A549 (cell line): ENCODE results near the gene ATP8A2.

Experiments used
- BHLHE40 ChIP-seq: IDR thresholded peaks from 2 replicates; pipeline ENCODE4 v1.6.1; 2012; ENCODE audit warnings: low read depth, low read length, inconsistent platforms
- CTCF ChIP-seq: fragments of >200 bp; sonication (Bioruptor Twin); formaldehyde crosslinking; IDR thresholded peaks from 3 replicates; pipeline ENCODE4 v1.5.1; 2016
- EHMT2 ChIP-seq: fragments of 200-600 bp; sonication (generic); IDR thresholded peaks from 2 replicates; pipeline ENCODE4 v1.6.1; 2016; ENCODE audit warnings: antibody characterized with exemption, low read depth, mild to moderate bottlenecking, moderate library complexity
- EP300 ChIP-seq, 2 experiments: fragments of >200 bp; sonication (Bioruptor Twin); formaldehyde crosslinking; IDR thresholded peaks; 2 replicates in 1 of 2; 3 replicates in 1 of 2; pipeline ENCODE4 v1.6.1; 2016 to 2017
- JUN ChIP-seq, 2 experiments: fragments of >200 bp; sonication (Bioruptor Twin); formaldehyde crosslinking; IDR thresholded peaks; 2 replicates in 1 of 2; 3 replicates in 1 of 2; pipeline ENCODE4 v1.6.1; 2016 to 2017
- MYC ChIP-seq: IDR thresholded peaks from 2 replicates; pipeline ENCODE4 v1.6.1; 2012; ENCODE audit warnings: mild to moderate bottlenecking, inconsistent platforms, low read length, improper control_type of control experiment, borderline replicate concordance
- POLR2A ChIP-seq: IDR thresholded peaks from 2 replicates; pipeline ENCODE4 v1.6.1; 2012; ENCODE audit warnings: mild to moderate bottlenecking, low read length
- REST ChIP-seq: fragments of 200-600 bp; sonication (generic); IDR thresholded peaks from 2 replicates; pipeline ENCODE4 v1.6.1; 2016; ENCODE audit warnings: antibody characterized with exemption, mild to moderate bottlenecking, moderate library complexity
- USF2 ChIP-seq: fragments of 450-650 bp; IDR thresholded peaks from 2 replicates; pipeline ENCODE4 v1.6.1; 2014; ENCODE audit warnings: antibody characterized with exemption

GRCh38 chr13:25902891-25903341 is 531.1 kb downstream of the ATP8A2 start:
- TF ChIP-seq POLR2A: no peak
- no peak for TF ChIP-seq BHLHE40
- no peak for TF ChIP-seq CTCF
- TF ChIP-seq MYC: no peak
- TF ChIP-seq USF2: no peak
- TF ChIP-seq EHMT2: no peak
- TF ChIP-seq JUN (IDR thresholded peaks at IDR 0.05): no peak
- TF ChIP-seq REST: no peak
- TF ChIP-seq EP300 (IDR thresholded peaks at IDR 0.05): no peak
